Esophagus squamous epithelium (tissue), 4 donors: Measurements from ENCODE around the gene VWDE.

ENCODE experiments used
- CTCF ChIP-seq, 6 experiments: fragments of 450-650 bp in 4 of 6; fragments of 200-600 bp in 2 of 6; sonication (generic) in 2 of 6; IDR thresholded peaks; one replicate each; pipeline ENCODE4 v1.5.1; 2016 to 2019; ENCODE audit warnings: antibody characterized with exemption in 6 of 6, mild to moderate bottlenecking in 4 of 6, moderate library complexity in 4 of 6
- POLR2A ChIP-seq, 4 donors: fragments of 450-650 bp; IDR thresholded peaks; one replicate each; pipeline ENCODE4 v1.6.1; 2017; ENCODE audit warnings: antibody characterized with exemption in 4 of 4, mild to moderate bottlenecking in 4 of 4, moderate library complexity in 3 of 4

DNA sequence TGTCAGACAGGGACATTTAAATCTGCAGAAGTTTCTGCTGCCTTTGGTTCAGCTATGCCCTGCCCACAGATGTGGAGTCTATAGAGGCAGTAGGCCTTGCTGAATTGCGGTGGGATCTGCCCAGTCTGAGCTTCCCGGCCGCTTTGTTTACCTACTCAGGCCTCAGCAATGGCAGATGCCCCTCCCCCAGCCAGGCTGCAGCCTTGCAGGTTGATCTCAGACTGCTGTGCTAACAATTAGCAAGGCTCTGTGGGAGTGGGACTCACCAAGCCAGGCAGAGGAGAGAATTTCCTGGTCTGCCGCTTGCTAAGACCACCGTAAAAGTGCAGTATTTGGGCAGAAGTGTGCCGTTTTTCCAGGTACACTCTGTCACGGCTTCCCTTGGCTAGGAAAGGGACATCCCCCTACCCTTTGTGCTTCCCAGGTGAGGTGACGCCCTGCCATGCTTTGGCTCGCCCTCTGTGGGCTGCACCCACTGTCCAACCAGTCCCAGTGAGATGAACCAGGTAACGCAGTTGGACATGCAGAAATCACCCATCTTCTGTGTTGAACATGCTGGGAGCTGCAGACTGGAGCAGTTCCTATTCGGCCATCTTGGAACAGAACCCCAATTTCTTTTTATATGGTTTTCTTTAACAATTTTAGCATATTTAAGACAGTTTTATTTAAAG lies 28.4 kb upstream of the VWDE start:
- no peak for TF ChIP-seq CTCF (IDR thresholded peaks at IDR 0.05)
- TF ChIP-seq POLR2A (IDR thresholded peaks at IDR 0.05): no peak
